Motor neuron (in vitro differentiated cells): ENCODE results near the gene TMEM63A. TPM values are rescaled to one million over a fixed set of nuclear protein-coding genes. Genes with fewer than 3 reads are reported as not detected.

Source experiments
- ATAC-seq, 8 experiments: fragments of 200-7000 bp; cut with Tn5 transposase; replicated peaks in 6 of 8; 2 replicates each; pipeline ENCODE4 v1.8.0; 2021; ENCODE audit warnings: mild to moderate bottlenecking in 8 of 8, moderate library complexity in 8 of 8
- H3K27ac ChIP-seq, 2 donors: fragments of 250-450 bp; sonication (Bioruptor Pico); 2 replicates each; pipeline ENCODE4 v1.9.0; 2021; ENCODE audit warnings: antibody characterized with exemption in 2 of 2, mild to moderate bottlenecking in 2 of 2, moderate library complexity in 1 of 2
- H3K4me1 ChIP-seq, 2 donors: fragments of 250-450 bp; sonication (Bioruptor Pico); replicated peaks in 1 of 2; 2 replicates each; pipeline ENCODE4 v1.6.1; 2021; ENCODE audit warnings: antibody characterized with exemption in 2 of 2, mild to moderate bottlenecking in 2 of 2, moderate library complexity in 1 of 2
- H3K4me3 ChIP-seq, 5 donors: fragments of 250-450 bp; sonication (Bioruptor Pico); 2 replicates each; pipeline ENCODE4 v1.9.0; 2021; ENCODE audit warnings: antibody characterized with exemption in 5 of 5, mild to moderate bottlenecking in 5 of 5, moderate library complexity in 4 of 5
- WGBS, 10 experiments: fragments of 450-650 bp; shearing (Covaris generic); methylation state at CpG; one replicate each; pipeline ENCODE4 v1.0.0; 2022; 5-methylcytosine and 5-hydroxymethylcytosine counted together
- in situ Hi-C, 9 experiments: fragments of 400-800 bp; cut with MboI; loops; one replicate each; pipeline ENCODE4 v1.15.0; 2021; ENCODE audit warnings: low sequenced_read_pairs in 9 of 9, low pct_unique_long_range_greater_than_20kb in 2 of 9; ENCODE audit not compliant: unreplicated experiment in 9 of 9
- total RNA-seq, 8 experiments: library from RNA; unstranded; fragments of 300-600 nt; gene quantifications; 2 replicates each; pipeline versions ENCODE4 v1.2.3 to v1.2.4, GENCODE V29; 2022

TMEM63A gene
- total RNA-seq, 8 experiments from 2014 or later = 2.5 to 43.5 (median 9.1) TPM

DNA sequence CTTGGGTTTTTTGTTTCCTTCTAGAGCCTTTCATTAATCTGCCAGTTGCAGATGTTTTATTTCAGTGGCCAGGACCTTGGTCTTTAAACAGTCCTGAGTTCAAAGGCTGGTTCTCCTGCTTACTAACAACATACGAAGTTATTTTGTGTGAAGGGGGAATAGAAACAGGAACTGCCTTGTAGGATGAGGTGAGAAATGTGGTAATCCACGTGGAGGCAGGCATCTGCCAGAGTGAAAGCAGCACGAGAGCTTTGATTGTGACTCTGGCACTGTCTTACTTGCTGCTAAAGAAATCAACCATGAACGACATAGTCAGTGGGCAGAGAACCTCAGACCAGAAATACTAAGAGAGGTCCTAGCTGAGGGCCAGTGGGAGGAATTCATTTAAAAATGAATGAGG lies 30.4 kb downstream of the TMEM63A start:
- Histone ChIP-seq H3K4me1 (peaks cover 10 to 17% of the 10 kb centered on the region in 2 donors), H3K27ac (no peak overlapping the region), H3K4me3 (no peak overlapping the region)
- WGBS, 10 experiments = 20 to 100% (median 61%) methylated on average over 1 to 3 of the region's 4 CpGs; no CpG with 5 or more reads in 2 of the 10 experiments
- in situ Hi-C loops = loop anchor here in 1 of 9 experiments (25.0 kb wide), 1 partner anchor 90 kb away; no protein-coding TSS in a partner anchor
- no peak for ATAC-seq

DNA sequence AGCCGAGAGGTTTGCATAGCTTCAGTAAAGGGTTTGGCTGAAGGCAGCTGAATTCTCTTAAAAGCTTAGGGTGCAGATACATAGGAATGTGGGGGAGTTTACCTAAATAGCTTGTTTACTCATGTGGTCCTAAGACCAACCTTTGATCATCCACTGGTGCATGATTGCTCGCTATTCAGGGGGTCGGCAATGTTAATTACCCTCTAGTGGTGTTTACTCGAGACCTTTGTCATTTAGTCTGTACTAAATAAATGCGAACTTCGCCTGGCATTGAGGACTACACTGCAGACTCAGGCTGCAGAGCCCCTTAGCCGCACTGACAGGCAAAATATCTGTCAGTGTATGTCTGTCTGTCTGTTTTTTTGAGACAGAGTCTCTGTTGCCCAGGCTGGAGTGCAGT lies 31.8 kb downstream of the TMEM63A start:
- in situ Hi-C loops = loop anchor here in 1 of 9 experiments (25.0 kb wide), 1 partner anchor 88 kb away; no protein-coding TSS in a partner anchor
- WGBS, 10 experiments = 75 to 100% (median 87%) methylated on average over 1 to 7 of the region's 7 CpGs; no CpG with 5 or more reads in 1 of the 10 experiments
- H3K4me1 ChIP-seq = peaks cover 10 to 16% of the 10 kb centered on the region in 2 donors
- ATAC-seq = no peak
- H3K27ac ChIP-seq = no peak overlapping the region
- no peak overlapping the region for H3K4me3 ChIP-seq

DNA sequence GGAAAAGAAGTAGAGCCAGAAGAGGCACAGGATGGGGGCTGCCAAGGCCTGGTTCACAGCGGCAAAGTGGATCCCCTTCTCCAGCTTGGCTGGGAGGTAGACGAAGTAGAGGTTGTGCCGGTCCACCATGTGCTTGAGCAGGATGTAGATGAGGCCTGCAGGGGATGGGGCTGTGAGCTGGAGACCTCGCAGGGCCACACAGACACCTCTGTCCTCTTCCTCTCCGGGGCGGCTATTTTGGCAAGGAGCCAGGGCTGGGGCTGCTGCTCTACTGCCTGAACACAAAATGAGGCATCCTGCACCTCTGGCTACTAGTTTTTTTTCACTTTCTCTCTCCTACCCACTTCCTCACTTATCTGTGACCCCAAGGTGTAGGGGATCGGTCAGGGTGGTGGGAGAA lies 32.3 kb downstream of the TMEM63A start:
- no peak overlapping the region for H3K27ac ChIP-seq
- 35 to 79% (median 72%) methylated on average over 2 to 6 of the region's 7 CpGs; no CpG with 5 or more reads in 3 of the 10 experiments for WGBS, 10 experiments
- no peak for ATAC-seq
- no peak overlapping the region for H3K4me3 ChIP-seq
- in situ Hi-C loops = loop anchor here in 1 of 9 experiments (25.0 kb wide), 1 partner anchor 88 kb away; no protein-coding TSS in a partner anchor
- peaks cover 10 to 18% of the 10 kb centered on the region in 2 donors for H3K4me1 ChIP-seq

DNA sequence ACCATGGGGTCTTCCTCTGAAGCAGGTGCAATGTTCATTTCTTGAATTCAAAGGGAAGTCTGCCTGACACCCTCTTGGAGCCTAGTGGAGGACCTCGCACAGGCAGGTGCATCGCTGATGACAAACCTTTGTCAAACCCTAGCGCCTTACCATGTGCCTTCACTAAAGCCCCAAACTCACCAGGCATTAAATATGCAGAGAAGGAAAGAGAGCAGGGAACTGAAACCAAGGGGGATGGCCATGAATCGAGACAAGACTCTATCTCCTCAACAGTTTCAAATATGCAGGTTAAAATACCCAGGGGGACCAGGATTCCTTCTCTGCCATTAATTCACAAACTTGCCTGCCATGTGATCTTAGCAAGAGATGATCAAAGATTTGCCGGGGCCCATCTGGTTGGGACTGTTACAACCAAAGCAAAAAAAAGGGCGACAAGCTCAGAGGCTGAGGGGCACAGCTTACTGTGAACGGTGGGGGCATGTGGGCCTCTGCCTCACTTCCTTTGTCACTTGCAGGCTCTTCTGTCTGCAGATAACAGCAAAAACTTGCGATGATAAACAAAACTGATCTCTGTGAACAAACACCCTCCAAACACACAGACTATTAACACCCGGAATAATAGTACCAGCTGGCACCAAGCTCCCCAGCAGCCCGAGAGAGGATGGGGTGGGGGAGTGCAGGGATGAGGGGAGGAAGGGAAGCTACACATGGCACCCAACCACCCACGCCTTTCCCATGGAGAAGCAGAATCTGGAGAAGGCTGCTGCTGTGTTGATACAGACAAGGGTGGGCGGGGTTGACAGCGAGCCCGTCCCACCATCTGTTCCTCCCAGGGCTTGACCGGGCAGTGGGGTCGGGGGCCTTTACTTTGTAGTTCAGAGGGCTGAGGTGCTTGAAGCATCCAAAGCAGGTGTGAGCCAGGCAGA lies 33.9 kb downstream of the TMEM63A start:
- Histone ChIP-seq H3K4me3 (no peak overlapping the region), H3K4me1 (peaks cover 10 to 18% of the 10 kb centered on the region in 2 donors), H3K27ac (no peak overlapping the region)
- peak in 5 of 8 experiments; percentile 24 to 52 (median 39) for ATAC-seq
- in situ Hi-C loops = no loop called here
- WGBS, 10 experiments = 0 to 100% (median 70%) methylated on average over 2 to 9 of the region's 16 CpGs; no CpG with 5 or more reads in 2 of the 10 experiments

DNA sequence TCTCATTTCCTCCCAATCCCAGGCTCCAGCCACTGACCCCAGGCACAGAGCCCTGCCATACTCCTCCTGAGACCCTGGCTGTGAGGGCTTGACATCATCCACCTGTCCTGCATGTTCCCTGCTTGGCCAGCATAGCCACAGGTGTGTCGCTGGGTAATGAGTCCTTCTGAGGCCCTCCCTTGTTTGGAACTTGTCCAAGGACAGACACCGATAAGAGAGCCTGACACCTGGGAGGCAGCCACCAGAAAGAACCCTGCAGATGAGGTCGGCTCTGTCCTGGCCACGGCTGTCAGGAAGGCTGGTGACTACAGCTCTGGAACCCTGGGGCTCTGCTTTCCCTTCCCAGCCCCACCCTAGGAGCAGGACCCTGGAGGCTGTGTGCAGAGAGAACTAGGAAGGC lies 34.6 kb downstream of the TMEM63A start:
- Histone ChIP-seq H3K4me1 (peaks cover 10 to 21% of the 10 kb centered on the region in 2 donors), H3K27ac (no peak overlapping the region), H3K4me3 (no peak overlapping the region)
- 70 to 100% (median 88%) methylated on average over 2 to 4 of the region's 4 CpGs; no CpG with 5 or more reads in 6 of the 10 experiments for WGBS, 10 experiments
- ATAC-seq = no peak
- in situ Hi-C loops = no loop called here

DNA sequence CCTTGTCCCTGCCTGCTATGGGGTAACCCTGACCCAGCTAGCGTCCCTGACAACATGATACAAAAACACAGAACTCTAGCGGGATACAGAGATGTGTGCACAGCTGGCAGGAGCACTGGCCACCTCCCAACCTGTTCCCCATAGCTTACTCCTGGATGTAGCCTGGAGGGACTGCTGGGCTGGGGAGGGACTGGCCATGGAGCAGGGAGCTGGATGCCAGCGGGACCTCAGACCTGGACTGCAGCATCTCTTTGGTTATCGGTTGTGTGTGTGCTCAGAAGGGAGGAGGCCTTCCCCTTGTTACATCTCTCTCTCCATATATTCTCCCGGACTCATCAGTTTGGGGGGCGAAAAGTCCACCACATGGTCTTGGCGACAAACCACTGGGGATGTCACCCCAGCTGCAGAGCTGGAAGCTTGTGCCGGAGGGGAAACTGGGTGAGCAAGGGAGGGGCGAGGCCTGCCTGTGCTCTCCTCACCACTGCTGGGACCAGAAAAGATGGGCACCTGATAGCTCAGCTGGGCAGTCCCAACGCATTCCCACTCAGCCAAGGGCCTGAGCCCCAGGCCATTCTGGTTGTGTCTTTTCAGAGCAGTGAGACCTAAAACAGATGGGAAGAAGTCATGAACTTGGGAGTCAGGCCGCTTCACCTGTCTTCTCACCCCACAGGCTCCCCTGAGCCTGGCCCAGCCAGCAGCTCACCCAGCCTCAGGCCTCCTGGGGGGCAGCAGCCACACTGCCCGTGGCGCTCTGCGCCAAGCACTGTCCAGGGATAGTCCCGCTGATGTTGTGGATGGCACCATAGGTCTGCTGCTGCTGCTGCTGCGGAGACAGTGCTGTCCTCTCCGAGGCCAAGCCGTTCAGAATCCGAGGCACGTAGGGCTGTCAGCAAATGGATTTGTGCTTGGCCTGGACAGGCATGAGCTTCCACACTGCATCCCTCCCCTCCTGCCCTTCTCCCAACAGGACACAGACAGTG lies 35.6 kb downstream of the TMEM63A start:
- Histone ChIP-seq H3K27ac (no peak overlapping the region), H3K4me1 (peaks cover 10 to 22% of the 10 kb centered on the region in 2 donors), H3K4me3 (no peak overlapping the region)
- peak in 4 of 8 experiments; percentile 3 to 31 (median 11) for ATAC-seq
- WGBS, 10 experiments = 80 to 100% (median 89%) methylated on average over 1 to 10 of the region's 20 CpGs; no CpG with 5 or more reads in 3 of the 10 experiments
- in situ Hi-C loops = no loop called here

DNA sequence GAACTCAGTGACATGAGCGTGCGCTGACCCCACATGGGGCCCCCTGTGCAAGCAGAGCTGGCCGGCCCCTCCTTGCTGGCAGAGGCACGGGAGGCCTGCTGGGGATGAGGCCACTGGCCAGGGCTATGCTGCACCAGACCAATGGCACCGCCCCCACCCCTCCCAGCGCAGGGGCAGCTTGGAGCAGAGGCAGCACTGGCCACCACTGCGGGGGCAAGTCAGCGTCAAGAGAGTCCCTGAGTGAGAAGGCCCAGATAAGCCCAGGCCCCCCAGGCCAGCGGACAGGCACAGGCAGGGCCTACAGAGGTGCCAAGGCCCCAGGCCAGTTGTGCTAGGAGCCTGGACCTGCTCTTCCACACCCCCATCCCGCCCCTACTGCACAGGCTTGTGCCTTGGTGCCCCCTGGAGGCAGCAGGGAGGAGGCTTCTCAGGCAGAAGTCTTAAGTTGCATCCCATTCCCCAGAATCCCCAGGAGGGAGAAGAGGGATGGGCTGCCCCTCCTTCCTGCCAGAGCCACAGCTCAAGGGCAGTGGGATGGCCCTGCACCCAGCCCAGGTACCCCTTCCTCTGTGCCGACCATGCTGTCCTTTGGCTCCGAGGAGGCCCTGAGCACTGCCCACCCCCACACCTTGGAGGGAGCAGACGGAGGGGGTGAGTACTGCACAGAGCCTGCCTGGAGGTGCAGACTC lies 36.5 kb downstream of the TMEM63A start:
- 0 to 80% (median 27%) methylated on average over 1 to 5 of the region's 13 CpGs; no CpG with 5 or more reads in 5 of the 10 experiments for WGBS, 10 experiments
- Histone ChIP-seq H3K27ac (no peak overlapping the region), H3K4me1 (peaks cover 10 to 22% of the 10 kb centered on the region in 2 donors), H3K4me3 (no peak overlapping the region)
- peak; percentile 27 to 95 (median 52) for ATAC-seq
- in situ Hi-C loops = no loop called here

DNA sequence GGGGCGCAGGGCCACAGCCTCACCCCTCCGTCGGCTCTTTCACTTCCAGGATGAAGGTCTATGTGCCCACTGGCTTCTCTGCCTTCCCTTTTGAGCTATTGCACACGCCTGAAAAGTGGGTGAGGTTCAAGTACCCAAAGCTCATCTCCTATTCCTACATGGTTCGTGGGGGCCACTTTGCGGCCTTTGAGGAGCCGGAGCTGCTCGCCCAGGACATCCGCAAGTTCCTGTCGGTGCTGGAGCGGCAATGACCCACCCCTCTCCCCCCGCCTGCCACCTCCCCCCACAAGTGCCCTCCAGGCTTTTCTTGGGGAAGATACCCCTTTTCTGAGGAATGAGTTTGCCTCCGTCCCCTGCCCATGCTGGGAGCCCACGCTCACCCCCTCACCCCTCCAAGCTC lies 37.1 kb downstream of the TMEM63A start:
- no peak overlapping the region for H3K4me3 ChIP-seq
- 100% methylated on average over 1 to 3 of the region's 14 CpGs; no CpG with 5 or more reads in 8 of the 10 experiments for WGBS, 10 experiments
- no peak for ATAC-seq
- H3K27ac ChIP-seq = no peak overlapping the region
- in situ Hi-C loops = no loop called here
- H3K4me1 ChIP-seq = peaks cover 10 to 21% of the 10 kb centered on the region in 2 donors

DNA sequence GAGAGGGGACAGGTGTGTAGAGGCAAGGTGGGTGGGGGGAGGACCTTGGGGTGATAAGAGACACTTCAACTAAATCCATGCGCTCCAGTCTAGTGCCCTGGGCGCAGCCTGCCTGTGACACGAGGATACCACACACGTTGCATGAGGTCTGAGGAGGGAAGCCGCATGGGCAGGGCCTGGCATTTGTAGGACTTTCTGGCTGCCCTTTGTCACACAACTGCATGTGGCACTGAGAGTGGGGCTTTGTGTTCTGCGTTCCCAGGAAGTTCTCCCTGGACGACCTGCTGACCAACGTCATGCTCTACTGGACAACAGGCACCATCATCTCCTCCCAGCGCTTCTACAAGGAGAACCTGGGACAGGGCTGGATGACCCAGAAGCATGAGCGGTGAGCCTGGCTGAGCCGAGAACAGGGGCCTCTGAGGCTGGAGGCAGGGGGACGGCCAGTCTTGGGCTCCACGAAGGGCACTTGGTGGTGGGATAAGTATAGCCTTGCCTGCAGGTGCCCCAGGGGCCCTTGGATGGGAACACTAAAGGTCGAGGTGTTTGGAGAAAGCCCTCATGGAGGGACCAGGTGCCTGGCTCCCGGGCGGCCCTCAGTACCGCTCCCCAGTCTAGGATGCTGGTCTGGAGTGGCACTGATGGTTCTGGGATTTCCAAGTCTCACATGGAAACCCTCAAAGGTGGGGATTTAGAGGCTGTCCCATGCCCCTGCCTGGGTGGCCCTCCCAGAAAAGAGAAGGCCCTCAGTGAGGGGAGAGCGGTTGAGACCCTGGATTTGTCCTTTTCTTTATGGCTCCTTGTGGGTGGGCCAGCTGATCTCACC lies 37.7 kb downstream of the TMEM63A start:
- no peak for ATAC-seq
- WGBS, 10 experiments = 86 to 100% (median 95%) methylated on average over 2 to 6 of the region's 18 CpGs; no CpG with 5 or more reads in 5 of the 10 experiments
- in situ Hi-C loops = no loop called here
- peaks cover 10 to 16% of the 10 kb centered on the region in 2 donors for H3K4me1 ChIP-seq
- no peak overlapping the region for H3K27ac ChIP-seq
- no peak overlapping the region for H3K4me3 ChIP-seq

DNA sequence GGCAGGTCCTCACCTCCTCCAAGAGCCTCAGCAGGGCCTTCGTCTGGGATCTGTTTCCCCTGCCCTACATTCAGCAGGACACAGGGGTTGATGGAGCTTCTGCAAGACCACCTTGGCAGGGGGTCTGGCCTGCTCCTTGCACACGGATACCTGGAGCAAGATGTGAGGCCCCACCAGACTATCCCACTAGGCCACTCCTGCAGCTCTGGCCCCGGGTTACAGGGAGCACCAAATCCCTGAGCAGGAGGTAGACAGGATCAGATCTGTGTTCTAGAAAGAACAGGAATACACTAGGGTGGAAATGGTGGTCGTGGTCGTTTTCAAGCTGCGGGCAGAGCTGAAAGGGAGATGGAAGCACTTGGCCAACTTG lies 38.8 kb downstream of the TMEM63A start:
- Histone ChIP-seq H3K27ac (no peak overlapping the region), H3K4me1 (peaks cover 7 to 13% of the 10 kb centered on the region in 2 donors), H3K4me3 (no peak overlapping the region)
- in situ Hi-C loops = no loop called here
- WGBS, 10 experiments = 88 to 100% (median 93%) methylated on average over 2 to 5 of the region's 6 CpGs; no CpG with 5 or more reads in 5 of the 10 experiments
- ATAC-seq = no peak

DNA sequence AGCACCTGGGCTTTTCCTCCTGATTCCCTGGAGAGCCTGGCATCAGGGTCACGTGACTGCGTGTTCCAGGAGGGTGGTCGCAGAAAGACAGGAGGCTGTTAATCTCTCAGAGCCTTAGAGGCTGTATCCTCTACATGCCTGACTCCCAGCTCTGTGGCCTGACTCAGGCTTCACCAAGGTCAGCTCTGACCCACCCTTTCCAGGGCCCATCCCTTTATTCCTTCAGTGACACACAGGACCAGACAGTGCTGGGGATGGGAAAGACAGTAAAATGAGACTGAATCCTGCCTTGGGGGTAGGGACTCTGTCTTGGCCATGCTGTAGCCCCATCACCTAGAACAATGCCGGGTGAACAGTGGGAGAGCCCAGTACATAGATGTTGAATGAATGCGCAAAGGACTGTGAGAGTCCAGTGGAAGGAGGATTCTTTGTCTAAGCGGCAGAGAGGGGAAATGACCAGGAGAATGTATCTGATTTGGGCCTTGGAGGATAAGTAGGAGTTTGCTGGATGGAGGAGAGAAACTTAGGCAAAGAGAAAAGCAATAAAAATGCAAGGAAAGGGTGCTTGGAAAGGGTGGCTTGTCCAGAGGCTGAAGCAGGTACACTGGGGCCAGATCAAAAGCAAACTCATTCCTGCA lies 39.3 kb downstream of the TMEM63A start:
- WGBS, 10 experiments = 84 to 100% (median 90%) methylated on average over 2 to 6 of the region's 6 CpGs; no CpG with 5 or more reads in 3 of the 10 experiments
- peak in 2 of 8 experiments; percentile 57 to 77 for ATAC-seq
- Histone ChIP-seq H3K4me1 (peaks cover 2 to 10% of the 10 kb centered on the region in 2 donors), H3K4me3 (no peak overlapping the region), H3K27ac (no peak overlapping the region)
- in situ Hi-C loops = no loop called here
